ENCODE measurements around the gene AGPAT2.

DNA sequence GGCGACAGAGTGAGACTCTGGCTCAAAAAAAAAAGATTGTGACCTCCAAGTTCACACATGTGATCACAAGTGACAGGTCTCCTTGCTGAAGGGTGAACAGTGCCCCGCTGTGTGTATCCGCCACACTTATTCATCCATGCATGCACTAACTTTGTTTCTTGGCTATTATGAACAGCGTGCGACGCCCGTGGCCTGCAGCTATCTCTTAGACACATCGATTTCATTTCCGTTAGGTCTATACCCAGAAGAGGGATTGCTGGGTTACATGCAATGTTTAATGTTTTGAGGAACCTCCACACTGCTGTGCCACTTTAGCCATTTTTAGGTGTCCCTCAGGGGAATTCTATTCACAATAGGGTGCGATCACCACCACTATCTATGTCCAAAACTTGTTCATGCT lies 36.6 kb downstream of the AGPAT2 start:
- no peak for TF ChIP-seq ZNF114 (tag by site-specific recombination; IDR thresholded peaks at IDR 0.05)
- TF ChIP-seq, protein P1, sequence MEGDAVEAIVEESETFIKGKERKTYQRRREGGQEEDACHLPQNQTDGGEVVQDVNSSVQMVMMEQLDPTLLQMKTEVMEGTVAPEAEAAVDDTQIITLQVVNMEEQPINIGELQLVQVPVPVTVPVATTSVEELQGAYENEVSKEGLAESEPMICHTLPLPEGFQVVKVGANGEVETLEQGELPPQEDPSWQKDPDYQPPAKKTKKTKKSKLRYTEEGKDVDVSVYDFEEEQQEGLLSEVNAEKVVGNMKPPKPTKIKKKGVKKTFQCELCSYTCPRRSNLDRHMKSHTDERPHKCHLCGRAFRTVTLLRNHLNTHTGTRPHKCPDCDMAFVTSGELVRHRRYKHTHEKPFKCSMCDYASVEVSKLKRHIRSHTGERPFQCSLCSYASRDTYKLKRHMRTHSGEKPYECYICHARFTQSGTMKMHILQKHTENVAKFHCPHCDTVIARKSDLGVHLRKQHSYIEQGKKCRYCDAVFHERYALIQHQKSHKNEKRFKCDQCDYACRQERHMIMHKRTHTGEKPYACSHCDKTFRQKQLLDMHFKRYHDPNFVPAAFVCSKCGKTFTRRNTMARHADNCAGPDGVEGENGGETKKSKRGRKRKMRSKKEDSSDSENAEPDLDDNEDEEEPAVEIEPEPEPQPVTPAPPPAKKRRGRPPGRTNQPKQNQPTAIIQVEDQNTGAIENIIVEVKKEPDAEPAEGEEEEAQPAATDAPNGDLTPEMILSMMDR (tag by site-specific recombination; IDR thresholded peaks at IDR 0.05): no peak
